Skeletal muscle satellite cell (primary cell): ENCODE measurements around the gene NR1I3.

Experiments
- H3K27me3 ChIP-seq: 2 replicates; pipeline ENCODE4 v1.7.0; 2013; ENCODE audit warnings: low read length; ENCODE audit not compliant: control insufficient read depth, insufficient read depth
- H3K36me3 ChIP-seq: 2 replicates; pipeline ENCODE4 v1.7.0; 2013; ENCODE audit warnings: mild to moderate bottlenecking, control low read depth, low read length; ENCODE audit not compliant: insufficient read depth
- H3K4me1 ChIP-seq: 2 replicates; pipeline ENCODE4 v1.7.0; 2013; ENCODE audit warnings: low read length; ENCODE audit not compliant: control insufficient read depth, insufficient read depth
- H3K4me2 ChIP-seq: 2 replicates; pipeline ENCODE4 v1.7.0; 2013; ENCODE audit warnings: mild to moderate bottlenecking, low read length
- H3K4me3 ChIP-seq: 2 replicates; pipeline ENCODE4 v1.7.0; 2013; ENCODE audit warnings: low read length
- H3K9ac ChIP-seq: 2 replicates; pipeline ENCODE4 v1.7.0; 2013; ENCODE audit warnings: mild to moderate bottlenecking, low read depth, low read length, moderate library complexity
- H3K9me3 ChIP-seq: replicated peaks from 2 replicates; pipeline ENCODE4 v1.7.0; 2013; ENCODE audit warnings: mild to moderate bottlenecking, control low read depth, low read length

Gene NR1I3

GRCh38 chr1:161190962-161191521 lies 47.0 kb downstream of the NR1I3 start:
- Histone ChIP-seq H3K4me2 (no peak overlapping the region), H3K4me1 (peaks cover 14% of the 10 kb centered on the region)

DNA sequence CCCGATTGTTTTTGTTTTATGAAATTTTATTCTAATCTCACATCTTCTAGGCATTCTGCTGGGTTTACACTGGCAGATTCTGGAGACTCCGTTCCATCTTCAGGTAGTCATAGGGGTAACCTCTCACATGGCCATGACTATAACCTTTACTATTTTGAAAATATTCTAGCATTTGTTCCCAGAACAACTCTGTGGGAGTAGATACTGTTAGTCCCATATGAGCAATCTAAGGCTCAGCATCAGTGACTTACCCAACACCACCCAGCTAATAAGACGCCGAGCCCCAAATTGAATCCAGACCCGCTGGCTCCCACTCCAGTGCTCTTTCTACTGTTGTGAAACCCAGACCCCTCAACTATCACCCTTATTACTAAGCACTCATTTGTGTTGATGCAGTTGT lies 49.0 kb downstream of the NR1I3 start:
- no peaks in the 10 kb centered on the region for H3K36me3 ChIP-seq
- H3K4me2 ChIP-seq: no peak overlapping the region
- no peaks in the 10 kb centered on the region for H3K27me3 ChIP-seq
- no peaks in the 10 kb centered on the region for H3K9me3 ChIP-seq
- no peak overlapping the region for H3K4me3 ChIP-seq
- H3K9ac ChIP-seq: no peak overlapping the region
- H3K4me1 ChIP-seq: peaks cover 23% of the 10 kb centered on the region

More at GRCh38 chr1:161190962-161191521, 47.0 kb downstream of the NR1I3 start:
- Histone ChIP-seq H3K9ac (no peak overlapping the region), H3K36me3 (no peaks in the 10 kb centered on the region), H3K27me3 (no peaks in the 10 kb centered on the region), H3K4me3 (no peak overlapping the region), H3K9me3 (no peaks in the 10 kb centered on the region)

- H3K4me3 ChIP-seq: no peak overlapping the region
- no peak overlapping the region for H3K4me2 ChIP-seq
- H3K4me1 ChIP-seq: peaks cover 19% of the 10 kb centered on the region
- H3K36me3 ChIP-seq: no peaks in the 10 kb centered on the region
- no peaks in the 10 kb centered on the region for H3K27me3 ChIP-seq
- no peak overlapping the region for H3K9ac ChIP-seq
- H3K9me3 ChIP-seq: no peaks in the 10 kb centered on the region
These were observed 49.6 kb downstream of the NR1I3 start for GRCh38 chr1:161188381-161188780.

GRCh38 chr1:161187311-161187710 lies 50.7 kb downstream of the NR1I3 start:
- Histone ChIP-seq H3K4me1 (peaks cover 24% of the 10 kb centered on the region), H3K4me3 (no peak overlapping the region), H3K27me3 (no peaks in the 10 kb centered on the region), H3K9me3 (no peaks in the 10 kb centered on the region), H3K9ac (no peak overlapping the region), H3K36me3 (no peaks in the 10 kb centered on the region), H3K4me2 (no peak overlapping the region)

DNA sequence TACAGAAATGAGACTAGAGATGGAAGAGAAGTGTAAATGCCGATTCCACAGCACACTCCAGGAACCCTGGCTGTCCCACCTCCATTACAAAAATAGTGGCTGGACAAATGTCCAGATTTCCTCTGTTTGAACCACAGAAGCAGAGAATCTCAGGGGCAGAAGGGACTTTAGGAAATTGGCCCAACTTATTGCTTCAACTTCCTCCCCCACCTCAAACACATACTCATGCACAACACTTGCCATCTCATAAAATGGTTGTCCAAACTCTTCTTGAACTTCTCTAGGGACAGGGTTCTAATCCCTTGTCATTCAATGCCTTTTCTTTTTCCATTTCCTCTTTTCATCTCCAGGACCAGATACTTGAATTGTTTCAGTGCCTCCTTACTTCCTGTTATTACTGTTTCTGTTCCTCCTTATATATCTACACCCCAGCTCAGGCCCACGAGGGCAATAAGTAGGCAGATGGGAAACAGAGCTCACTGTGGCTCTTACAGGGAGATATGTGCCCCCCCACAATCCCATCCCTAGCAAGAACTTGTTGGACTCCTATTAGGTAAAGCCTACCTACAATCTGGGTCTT lies 52.2 kb downstream of the NR1I3 start:
- H3K4me1 ChIP-seq: peaks cover 29% of the 10 kb centered on the region
- no peaks in the 10 kb centered on the region for H3K9me3 ChIP-seq
- H3K9ac ChIP-seq: peak overlapping the region; percentile 27
- no peaks in the 10 kb centered on the region for H3K27me3 ChIP-seq
- no peaks in the 10 kb centered on the region for H3K36me3 ChIP-seq
- peak overlapping the region; percentile 53 for H3K4me2 ChIP-seq
- H3K4me3 ChIP-seq: peak overlapping the region; percentile 16

DNA sequence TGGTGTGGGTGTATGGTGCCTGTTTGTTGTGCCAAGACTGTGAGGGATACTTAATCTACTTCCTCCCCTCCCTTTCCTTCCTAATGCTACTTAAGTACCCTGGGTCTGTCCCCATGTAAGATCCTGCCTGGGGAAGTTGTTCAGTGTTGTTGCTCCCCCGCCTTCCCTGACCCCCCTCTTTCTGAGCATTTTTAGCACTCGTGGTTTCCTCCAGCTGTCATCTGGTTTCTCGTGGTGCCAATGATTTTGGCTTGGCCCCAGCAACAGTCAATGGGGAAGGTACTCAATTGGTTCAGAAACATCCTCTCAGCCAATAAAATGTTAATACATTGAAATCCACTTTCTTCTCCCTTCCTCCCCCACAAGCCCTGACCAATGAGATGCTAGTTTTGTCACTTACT lies 52.7 kb downstream of the NR1I3 start:
- Histone ChIP-seq H3K27me3 (no peaks in the 10 kb centered on the region), H3K4me1 (peaks cover 29% of the 10 kb centered on the region), H3K9ac (peak overlapping the region; percentile 27), H3K4me2 (peak overlapping the region; percentile 53), H3K4me3 (no peak overlapping the region), H3K36me3 (no peaks in the 10 kb centered on the region), H3K9me3 (no peaks in the 10 kb centered on the region)

DNA sequence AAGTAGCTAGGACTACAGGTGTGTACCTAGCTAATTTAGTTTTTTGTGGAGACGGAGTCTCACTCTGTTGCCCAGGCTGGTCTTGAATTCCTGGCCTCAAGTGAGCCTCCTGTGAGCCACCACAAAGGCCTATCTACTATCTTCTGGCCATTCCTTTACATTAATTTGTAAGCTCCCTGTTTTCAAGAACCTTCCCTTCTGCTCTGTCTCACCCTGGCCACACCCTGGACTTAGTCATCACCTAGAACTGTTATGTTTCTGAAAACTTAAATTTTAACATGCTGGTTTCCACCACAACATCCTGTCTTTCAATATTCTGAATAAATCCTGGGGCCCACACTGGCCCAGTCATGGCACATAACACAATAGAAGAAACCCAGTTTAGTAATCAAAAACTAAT lies 55.8 kb downstream of the NR1I3 start:
- H3K9ac ChIP-seq: peak overlapping the region; percentile 50
- H3K4me2 ChIP-seq: peak overlapping the region; percentile 52
- H3K27me3 ChIP-seq: no peaks in the 10 kb centered on the region
- peaks cover 35% of the 10 kb centered on the region for H3K4me1 ChIP-seq
- H3K36me3 ChIP-seq: no peaks in the 10 kb centered on the region
- H3K4me3 ChIP-seq: no peak overlapping the region
- H3K9me3 ChIP-seq: no peaks in the 10 kb centered on the region

GRCh38 chr1:161180639-161181038 lies 57.4 kb downstream of the NR1I3 start:
- Histone ChIP-seq H3K9me3 (no peaks in the 10 kb centered on the region), H3K36me3 (peaks cover under 1% of the 10 kb centered on the region), H3K4me2 (no peak overlapping the region), H3K9ac (no peak overlapping the region), H3K4me1 (peaks cover 37% of the 10 kb centered on the region), H3K4me3 (no peak overlapping the region), H3K27me3 (no peaks in the 10 kb centered on the region)

- peaks cover 31% of the 10 kb centered on the region for H3K4me1 ChIP-seq
- no peak overlapping the region for H3K9ac ChIP-seq
- H3K4me2 ChIP-seq: no peak overlapping the region
- no peaks in the 10 kb centered on the region for H3K27me3 ChIP-seq
- no peak overlapping the region for H3K4me3 ChIP-seq
- H3K9me3 ChIP-seq: no peaks in the 10 kb centered on the region
- peaks cover 5% of the 10 kb centered on the region for H3K36me3 ChIP-seq
These were observed 58.3 kb downstream of the NR1I3 start for GRCh38 chr1:161179698-161180097.
